ENCODE measurements around the gene RNF112. TPM values are rescaled to one million over a fixed set of nuclear protein-coding genes. Genes with fewer than 3 reads are reported as not detected.
A peak's percentile ranks its signal among the peaks of the same experiment; 100 is the strongest.
"Not testable (repeated sequence)": the region's sequence is repeated elsewhere in the genome, so short reads cannot be mapped to it uniquely, and the experiment has no call there.

RNF112 gene
- total RNA-seq, 1 experiment from 2014 or later: 0.81 TPM

DNA sequence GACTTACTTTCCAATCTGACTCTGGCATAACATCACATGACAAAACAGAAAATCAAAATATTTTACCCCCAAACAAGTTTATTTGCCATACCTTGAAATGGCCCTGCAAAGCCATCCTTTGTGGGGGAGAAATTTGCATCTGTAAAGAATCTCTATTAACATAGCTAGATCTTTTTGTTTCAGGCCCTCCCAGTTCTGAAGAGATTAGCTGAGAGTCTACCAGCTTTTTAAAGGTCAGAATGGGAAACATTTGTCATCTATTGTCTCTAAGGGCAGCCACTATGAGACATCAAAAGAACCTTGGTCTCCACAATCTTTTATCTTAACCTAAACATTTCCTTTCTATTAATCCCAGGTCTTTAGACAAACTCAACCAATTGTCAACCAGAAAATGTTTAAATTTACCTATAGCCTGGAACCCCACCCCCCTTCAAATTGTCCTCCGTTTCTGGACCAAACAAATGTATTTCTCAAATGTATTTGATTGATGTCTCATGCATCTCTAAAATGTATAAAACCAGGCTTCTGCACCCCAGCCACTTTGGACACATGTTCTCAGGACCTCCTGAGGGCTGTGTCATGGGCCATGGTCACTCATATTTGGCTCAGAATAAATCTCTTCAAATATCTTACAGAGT lies 48.1 kb downstream of the RNF112 start:
- not testable (repeated sequence) for H2BK120ac ChIP-seq (ENCODE audit: low read depth, low read length, poor library complexity, severe bottlenecking); H3K27me3 ChIP-seq (ENCODE audit: insufficient read depth, low read length); H2AK5ac ChIP-seq (ENCODE audit: insufficient read length, low read length); H3K79me2 ChIP-seq (ENCODE audit: insufficient read depth, low read length); H3T11ph ChIP-seq (ENCODE audit: low read length); H3K27me3 Mint-ChIP-seq (ENCODE audit: low read depth); H3K4ac ChIP-seq (ENCODE audit: low read depth, low read length); H3K56ac ChIP-seq (ENCODE audit: insufficient read length, low read depth, low read length); H4K5ac ChIP-seq (ENCODE audit: insufficient read length, low read depth, low read length); H3K9ac ChIP-seq (ENCODE audit: extremely low read depth, insufficient read length, low read length); H3K14ac ChIP-seq (ENCODE audit: insufficient read depth, low read length); H2BK12ac ChIP-seq (ENCODE audit: insufficient read length, low read depth, low read length); H2BK5ac ChIP-seq (ENCODE audit: insufficient read length, low read length); H3K79me1 ChIP-seq (ENCODE audit: insufficient read depth, low read depth, low read length, poor library complexity, severe bottlenecking); H2BK15ac ChIP-seq (ENCODE audit: low read depth, low read length); H3K23me2 ChIP-seq (ENCODE audit: insufficient read length, low read depth, low read length, poor library complexity, severe bottlenecking); H4K8ac ChIP-seq (replicated peaks; ENCODE audit: insufficient read length, low read depth, low read length); H3K36me3 Mint-ChIP-seq (ENCODE audit: insufficient read depth in 1 of 3, low read depth in 3 of 3); H3K9me3 Mint-ChIP-seq; H3K4me2 ChIP-seq (ENCODE audit: insufficient read depth, insufficient read length, low read length); H4K20me1 ChIP-seq (ENCODE audit: control insufficient read depth, insufficient read depth, insufficient read length); H3K18ac ChIP-seq (ENCODE audit: insufficient read length, low read depth, low read length); H3K23ac ChIP-seq (ENCODE audit: insufficient read length, low read depth, low read length); H4K91ac ChIP-seq (ENCODE audit: insufficient read length, low read depth, low read length); H3K9me3 ChIP-seq (ENCODE audit: control insufficient read depth, low read depth, low read length); H2AFZ ChIP-seq (ENCODE audit: low read length); H2BK20ac ChIP-seq (ENCODE audit: low read depth, low read length, poor library complexity, severe bottlenecking)
- peaks cover 25% of the 10 kb centered on the region for H3K4me1 ChIP-seq (ENCODE audit: insufficient read depth, low read length)
- WGBS (ENCODE audit: extremely low coverage, insufficient read length, low lambda C conversion rate): no CpG with 5 or more reads among the region's 1 CpG
- peak; percentile 45 for DNase-seq
- peak overlapping the region; percentile 87 for H3K27ac ChIP-seq (ENCODE audit: insufficient read length, low read depth, low read length)
- Mint-ChIP-seq H3K27ac (peak overlapping the region; percentile 96 to 99 (median 97)), H3K4me1 (peaks cover 90 to 94% of the 10 kb centered on the region in 2 experiments), H3K4me3 (peak overlapping the region; percentile 0 to 45; a peak in 3 of 5 replicates)

All from H9 (cell line).